ENCODE measurements around the gene SRGAP2B. TPM values are rescaled to one million over a fixed set of nuclear protein-coding genes. Genes with fewer than 3 reads are reported as not detected.
"Not testable (repeated sequence)": the region's sequence is repeated elsewhere in the genome, so short reads cannot be mapped to it uniquely, and the experiment has no call there.

The SRGAP2B gene
- 10 to 100 TPM; 31.7 TPM for total RNA-seq

GRCh38 chr1:145095284-145096057, at the start of gene SRGAP2B, which contains the start of gene FAM72D:
TSS of gene SRGAP2B (minus strand) at chr1:145095328. CDS start at chr1:145092901, 2,427 bp downstream.
TSS of gene FAM72D (plus strand) at chr1:145095974. CDS start at chr1:145096848, 874 bp downstream.
- peak; percentile 87 for ATAC-seq (ENCODE audit: low read depth)
- DNase-seq, H3K27me3 Mint-ChIP-seq, H3K4me1 Mint-ChIP-seq, POLR2A ChIA-PET, H3K9me3 Mint-ChIP-seq, H3K27ac Mint-ChIP-seq, H3K36me3 Mint-ChIP-seq: not testable (repeated sequence)
- peak within 1 kb of the TSS; percentile 94 for H3K4me3 Mint-ChIP-seq

DNA sequence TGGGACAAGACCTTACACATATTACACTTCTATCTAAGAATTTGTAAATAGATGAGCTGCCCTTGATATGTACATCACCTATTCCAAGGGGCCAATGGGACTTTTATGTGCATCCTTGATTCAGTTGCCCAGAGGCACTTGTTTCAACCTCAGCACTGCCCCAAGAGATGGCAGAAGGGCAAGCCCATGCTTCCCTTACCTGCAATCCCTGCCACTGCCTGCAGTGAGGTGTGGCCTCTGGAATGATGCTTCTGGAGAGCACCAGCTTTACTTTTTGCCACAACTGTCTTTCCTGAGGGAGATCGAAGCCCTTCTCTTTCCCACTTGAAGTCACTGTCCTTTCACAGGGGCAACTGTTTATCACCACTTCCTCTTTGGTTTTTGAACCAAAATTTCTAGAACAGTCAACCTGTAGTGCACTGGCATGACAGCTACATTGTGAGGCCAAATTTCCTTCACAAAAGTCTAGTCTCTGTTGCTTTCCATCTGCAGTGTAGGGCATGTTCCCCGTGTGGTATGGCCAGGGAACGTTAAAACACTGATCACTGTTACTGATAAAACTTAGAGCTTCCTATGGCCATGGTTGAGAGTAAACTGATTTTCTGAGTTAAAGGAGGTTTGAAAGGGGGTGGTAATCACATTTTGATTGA, 49.3 kb upstream of the SRGAP2B start:
- H3K36me3 Mint-ChIP-seq, POLR2A ChIA-PET, H3K4me3 Mint-ChIP-seq, DNase-seq, H3K9me3 Mint-ChIP-seq, H3K27me3 Mint-ChIP-seq, H3K27ac Mint-ChIP-seq, H3K4me1 Mint-ChIP-seq: not testable (repeated sequence)
- ATAC-seq (ENCODE audit: low read depth) = peak; percentile 54

- H3K4me1 Mint-ChIP-seq; H3K27me3 Mint-ChIP-seq; H3K9me3 Mint-ChIP-seq; H3K4me3 Mint-ChIP-seq; H3K27ac Mint-ChIP-seq; ATAC-seq (ENCODE audit: low read depth); POLR2A ChIA-PET; DNase-seq; H3K36me3 Mint-ChIP-seq: not testable (repeated sequence)
Measured at GRCh38 chr1:145140549-145140948, 45.4 kb upstream of the SRGAP2B start.

GRCh38 chr1:145134476-145134875, 39.3 kb upstream of the SRGAP2B start:
- not testable (repeated sequence) for H3K36me3 Mint-ChIP-seq; ATAC-seq (ENCODE audit: low read depth); H3K4me3 Mint-ChIP-seq

GRCh38 chr1:145128697-145129469, 33.8 kb upstream of the SRGAP2B start:
- ATAC-seq (ENCODE audit: low read depth); H3K36me3 Mint-ChIP-seq; DNase-seq; POLR2A ChIA-PET; H3K27me3 Mint-ChIP-seq; H3K27ac Mint-ChIP-seq; H3K4me3 Mint-ChIP-seq; H3K4me1 Mint-ChIP-seq; H3K9me3 Mint-ChIP-seq: not testable (repeated sequence)

More at GRCh38 chr1:145134476-145134875, 39.3 kb upstream of the SRGAP2B start:
- H3K27me3 Mint-ChIP-seq, POLR2A ChIA-PET, H3K27ac Mint-ChIP-seq, H3K4me1 Mint-ChIP-seq, DNase-seq, H3K9me3 Mint-ChIP-seq: not testable (repeated sequence)

- H3K27ac Mint-ChIP-seq; ATAC-seq (ENCODE audit: low read depth); POLR2A ChIA-PET; H3K4me3 Mint-ChIP-seq; H3K4me1 Mint-ChIP-seq; H3K9me3 Mint-ChIP-seq; H3K27me3 Mint-ChIP-seq; DNase-seq; H3K36me3 Mint-ChIP-seq: not testable (repeated sequence)
Measured at GRCh38 chr1:145127144-145127543, 32.0 kb upstream of the SRGAP2B start.

DNA sequence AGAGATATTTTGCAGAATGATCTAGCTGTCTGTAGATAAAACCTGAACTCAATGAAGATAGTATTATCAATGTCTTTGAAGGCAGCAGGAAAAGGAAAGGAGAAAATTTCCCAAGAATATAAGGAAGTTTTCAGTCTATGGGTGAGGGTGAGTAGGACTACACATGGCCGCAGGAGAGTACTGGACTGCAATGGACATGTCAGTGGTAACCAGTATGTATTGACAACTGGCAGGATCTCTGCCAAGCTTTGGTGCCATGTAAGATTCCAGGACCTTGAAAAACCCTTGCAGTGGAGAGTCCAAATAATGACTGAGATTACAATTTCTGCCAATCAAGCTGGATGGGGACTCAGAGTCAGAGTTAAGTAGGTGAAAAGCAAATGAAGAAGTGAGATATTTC, 30.0 kb upstream of the SRGAP2B start:
- H3K4me1 Mint-ChIP-seq; H3K4me3 Mint-ChIP-seq; DNase-seq; H3K27ac Mint-ChIP-seq; ATAC-seq (ENCODE audit: low read depth); H3K36me3 Mint-ChIP-seq; H3K9me3 Mint-ChIP-seq; POLR2A ChIA-PET; H3K27me3 Mint-ChIP-seq: not testable (repeated sequence)

DNA sequence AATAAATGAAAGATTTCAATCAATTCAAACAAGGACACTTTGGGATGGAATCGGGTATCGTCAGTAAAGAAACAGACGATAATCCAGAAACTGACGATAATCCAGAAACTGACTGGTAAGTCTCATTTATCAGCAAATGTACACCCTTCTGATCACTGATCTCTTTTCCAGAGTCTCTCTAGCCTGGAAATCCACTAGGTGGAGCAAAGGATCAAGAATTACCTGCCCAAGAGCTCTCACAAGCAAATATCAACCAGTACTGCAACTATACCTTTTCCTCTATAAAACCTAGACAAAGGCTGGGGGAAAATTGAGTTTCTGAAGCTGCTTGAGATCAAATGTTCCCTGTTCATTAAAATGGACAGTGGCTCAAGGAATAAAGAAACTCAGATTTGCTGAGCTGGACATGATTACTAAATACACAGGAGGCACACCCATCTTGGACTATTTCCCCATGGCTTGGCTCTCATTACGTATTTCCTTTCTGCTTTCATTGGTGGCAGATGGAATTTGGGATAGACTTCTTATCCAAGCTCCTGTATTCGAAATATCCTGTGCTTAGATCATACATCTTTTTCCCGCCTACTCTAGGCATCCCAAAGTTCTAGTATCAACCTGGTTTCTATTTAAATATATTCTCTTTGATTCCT, 29.0 kb upstream of the SRGAP2B start:
- ATAC-seq (ENCODE audit: low read depth); H3K9me3 Mint-ChIP-seq; POLR2A ChIA-PET; H3K27ac Mint-ChIP-seq; H3K4me1 Mint-ChIP-seq; DNase-seq; H3K36me3 Mint-ChIP-seq; H3K27me3 Mint-ChIP-seq; H3K4me3 Mint-ChIP-seq: not testable (repeated sequence)

DNA sequence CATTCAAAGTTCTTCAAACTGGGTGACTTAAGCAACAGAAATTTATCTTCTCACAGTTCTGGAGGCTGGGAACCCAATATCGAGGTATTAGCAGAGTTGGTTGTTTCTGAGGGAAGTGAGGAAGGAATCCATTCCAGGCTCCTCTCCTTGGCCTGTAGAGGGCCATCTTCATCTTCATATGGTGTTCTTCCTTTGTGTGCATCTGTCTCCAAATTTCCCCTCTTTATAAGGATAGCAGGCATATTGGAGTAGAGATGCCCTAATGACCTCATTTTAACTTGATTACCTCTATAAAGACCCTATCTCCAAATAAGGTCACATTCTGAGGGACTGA, 27.9 kb upstream of the SRGAP2B start:
- H3K27ac Mint-ChIP-seq; H3K4me1 Mint-ChIP-seq; H3K27me3 Mint-ChIP-seq; DNase-seq; ATAC-seq (ENCODE audit: low read depth); POLR2A ChIA-PET; H3K36me3 Mint-ChIP-seq; H3K4me3 Mint-ChIP-seq; H3K9me3 Mint-ChIP-seq: not testable (repeated sequence)

- POLR2A ChIA-PET; H3K27ac Mint-ChIP-seq; H3K4me3 Mint-ChIP-seq; H3K4me1 Mint-ChIP-seq; DNase-seq; H3K27me3 Mint-ChIP-seq; ATAC-seq (ENCODE audit: low read depth); H3K36me3 Mint-ChIP-seq; H3K9me3 Mint-ChIP-seq: not testable (repeated sequence)
Measured at GRCh38 chr1:145122344-145123061, 27.4 kb upstream of the SRGAP2B start.

DNA sequence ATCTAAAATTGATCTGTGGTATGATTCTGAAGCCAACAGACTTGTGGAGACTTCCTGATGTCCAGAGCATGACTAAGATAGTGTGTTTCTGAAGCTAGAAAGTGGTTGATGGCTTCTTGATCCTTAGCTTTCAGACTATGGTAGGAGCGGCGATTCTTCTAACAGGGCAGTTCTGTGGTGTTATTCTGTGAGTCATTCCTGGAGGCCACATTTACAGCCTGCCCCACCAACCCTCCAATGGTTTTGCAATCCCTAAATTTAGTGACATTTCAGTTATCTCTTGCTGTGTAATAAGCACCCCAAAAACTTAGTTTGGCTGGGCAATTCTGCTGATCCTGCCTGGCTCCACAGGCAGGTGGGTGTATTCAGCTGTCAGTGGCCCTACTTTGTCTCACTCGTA, 24.7 kb upstream of the SRGAP2B start:
- not testable (repeated sequence) for H3K36me3 Mint-ChIP-seq

DNA sequence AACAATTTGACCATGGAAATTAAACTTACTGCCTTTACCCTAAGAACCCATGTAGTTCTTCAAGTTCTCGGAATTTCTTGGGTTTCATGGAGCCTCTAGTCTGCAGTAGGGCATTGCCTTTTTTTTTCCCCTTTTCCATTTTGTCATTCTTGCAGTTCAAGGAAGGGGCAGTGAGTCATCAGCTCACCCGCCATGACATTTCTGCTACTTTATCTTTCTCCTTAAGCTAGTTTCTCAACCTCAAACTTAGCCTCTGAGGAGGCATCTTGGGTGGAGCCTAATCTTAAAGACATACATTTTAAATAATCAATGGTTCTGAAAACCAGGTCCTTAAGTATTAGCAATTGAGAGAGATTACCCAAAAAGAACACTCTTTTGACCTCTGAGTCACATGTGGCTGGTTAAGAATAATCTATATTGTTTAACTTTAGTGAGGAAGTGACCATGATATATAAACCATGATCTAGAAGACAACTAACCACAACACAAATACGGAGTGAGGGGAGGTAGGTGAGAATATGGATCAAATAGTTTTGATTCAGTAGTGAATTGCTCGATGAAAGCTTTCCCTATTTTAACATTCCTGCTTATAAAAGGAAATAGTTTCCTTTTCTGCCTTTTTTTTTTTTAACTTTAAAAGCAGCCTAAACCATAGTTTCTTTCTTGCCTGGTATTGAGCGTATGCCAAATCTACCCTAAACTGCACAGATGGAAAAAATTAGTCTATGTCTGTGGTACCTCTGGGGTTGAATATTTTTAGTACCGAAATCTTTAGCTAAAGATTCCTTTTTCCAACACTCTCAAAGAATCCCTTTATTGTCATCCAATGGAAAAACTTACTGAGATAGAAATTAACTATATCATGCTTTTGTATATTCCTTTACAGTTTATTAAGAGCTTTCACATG, 20.7 kb upstream of the SRGAP2B start:
- POLR2A ChIA-PET; H3K4me3 Mint-ChIP-seq; ATAC-seq (ENCODE audit: low read depth): not testable (repeated sequence)

More for the DNA sequence above, 24.7 kb upstream of the SRGAP2B start:
- H3K27me3 Mint-ChIP-seq; H3K27ac Mint-ChIP-seq; DNase-seq; POLR2A ChIA-PET; H3K4me3 Mint-ChIP-seq; H3K9me3 Mint-ChIP-seq; ATAC-seq (ENCODE audit: low read depth); H3K4me1 Mint-ChIP-seq: not testable (repeated sequence)

More for the DNA sequence above, 20.7 kb upstream of the SRGAP2B start:
- not testable (repeated sequence) for H3K27ac Mint-ChIP-seq, H3K27me3 Mint-ChIP-seq, H3K36me3 Mint-ChIP-seq, H3K4me1 Mint-ChIP-seq, DNase-seq, H3K9me3 Mint-ChIP-seq

All from activated naive CD8-positive, alpha-beta T cell treated with anti-CD3 and anti-CD28 coated beads, Interleukin-2, amount 10 ng/mL, durations not matched to agents 7 days and 5 days (primary cell).